NCI-H526 treated with DMSO at 0.1 percent for 48 hours (cell line): ENCODE results near the gene ZDHHC1.
"Not testable (repeated sequence)": the region's sequence is repeated elsewhere in the genome, so short reads cannot be mapped to it uniquely, and the experiment has no call there.

Experiments
- DNase-seq: peaks from one replicate; lab custom pipeline; 2025; lab: John Stamatoyannopoulos, UW

Gene ZDHHC1

GRCh38 chr16:67394155-67395104 lies 21.8 kb downstream of the ZDHHC1 start:
- no peak for DNase-seq

GRCh38 chr16:67393788-67394154 lies 22.5 kb downstream of the ZDHHC1 start:
- no peak for DNase-seq

- peak; percentile 22 for DNase-seq
These were observed 23.0 kb downstream of the ZDHHC1 start, which contains the start of gene TPPP3 for GRCh38 chr16:67393111-67393787. Gene TPPP3, minus strand, starts transcription at chr16:67393498. Its CDS starts 2,387 bp downstream, at chr16:67391111.

GRCh38 chr16:67392301-67393059 lies 23.8 kb downstream of the ZDHHC1 start:
- DNase-seq = no peak

GRCh38 chr16:67391424-67392300 lies 24.6 kb downstream of the ZDHHC1 start:
- DNase-seq = no peak

GRCh38 chr16:67390816-67391423 lies 25.4 kb downstream of the ZDHHC1 start:
- DNase-seq = no peak

DNA sequence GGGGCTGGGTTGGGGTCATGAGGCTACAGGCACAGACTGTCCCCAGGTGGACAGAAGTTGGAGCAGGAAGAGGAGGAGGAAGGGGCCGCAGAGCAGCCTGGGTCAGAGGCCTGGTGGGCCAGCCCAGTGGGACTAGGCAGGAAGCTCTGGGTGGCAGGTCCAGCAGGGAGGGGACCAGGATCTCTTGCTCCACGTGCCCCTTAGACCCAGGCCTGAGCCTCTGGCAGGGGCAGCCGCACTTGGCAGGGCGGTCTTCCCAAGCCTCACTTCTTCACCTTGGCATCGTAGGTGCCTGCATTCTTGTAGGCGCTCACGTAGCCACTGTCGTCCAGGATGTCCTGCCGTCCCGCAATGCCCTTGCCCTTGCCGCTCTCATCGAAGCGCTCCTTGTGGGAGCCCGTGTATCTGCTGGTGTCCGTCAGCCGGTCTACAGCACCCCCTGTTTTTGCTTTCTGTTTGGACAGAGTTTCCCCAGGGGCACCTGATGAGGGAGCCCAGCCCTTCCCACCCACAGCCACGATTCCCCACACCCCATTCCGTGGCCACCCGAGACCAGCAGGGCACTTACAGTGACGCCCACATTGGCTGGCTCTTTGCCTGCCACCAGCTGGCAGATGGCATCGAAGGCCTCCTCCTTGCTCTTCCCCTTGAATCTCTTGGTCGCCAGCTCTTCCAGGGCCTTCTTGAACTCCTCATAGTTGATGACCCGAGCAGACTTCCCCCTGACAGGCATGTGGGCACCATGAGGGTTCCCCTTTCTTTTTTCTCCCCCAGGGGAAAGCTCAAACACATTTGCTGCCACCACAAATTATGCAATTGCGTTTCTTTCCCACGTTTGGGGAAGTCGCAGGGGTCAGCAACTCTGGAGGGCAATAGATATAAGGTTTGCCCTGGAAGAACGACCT lies 26.1 kb downstream of the ZDHHC1 start:
- DNase-seq = no peak

- no peak for DNase-seq
These were observed 27.7 kb downstream of the ZDHHC1 start for GRCh38 chr16:67388591-67388990.

DNA sequence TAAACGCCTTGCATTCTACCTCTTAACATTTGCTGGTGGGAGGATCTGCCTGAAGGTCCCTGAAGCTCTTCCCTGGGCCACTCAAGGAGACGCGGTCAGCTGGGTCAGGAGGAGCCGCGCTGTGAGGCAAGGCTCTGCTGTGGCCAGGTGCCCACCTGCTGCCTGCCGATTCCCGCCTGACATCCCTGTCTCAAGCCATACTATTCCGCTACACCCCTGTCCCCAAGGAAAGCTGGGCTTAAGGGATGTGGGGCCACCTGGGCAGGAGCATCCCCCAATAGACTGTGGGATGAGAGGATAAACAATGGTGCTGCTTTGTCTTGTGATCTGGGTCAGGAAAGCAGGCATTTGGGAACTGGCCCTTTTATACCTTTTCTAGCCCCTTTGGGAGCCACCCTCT lies 28.1 kb downstream of the ZDHHC1 start:
- no peak for DNase-seq

- no peak for DNase-seq
These were observed 28.7 kb downstream of the ZDHHC1 start for GRCh38 chr16:67387479-67388079.

- DNase-seq = no peak
These were observed 29.3 kb downstream of the ZDHHC1 start for GRCh38 chr16:67386861-67387455.

- no peak for DNase-seq
These were observed 31.3 kb downstream of the ZDHHC1 start for GRCh38 chr16:67384778-67385510.

GRCh38 chr16:67383284-67383683 lies 33.0 kb downstream of the ZDHHC1 start:
- DNase-seq = no peak

GRCh38 chr16:67378642-67379041 lies 37.6 kb downstream of the ZDHHC1 start:
- DNase-seq = no peak

DNA sequence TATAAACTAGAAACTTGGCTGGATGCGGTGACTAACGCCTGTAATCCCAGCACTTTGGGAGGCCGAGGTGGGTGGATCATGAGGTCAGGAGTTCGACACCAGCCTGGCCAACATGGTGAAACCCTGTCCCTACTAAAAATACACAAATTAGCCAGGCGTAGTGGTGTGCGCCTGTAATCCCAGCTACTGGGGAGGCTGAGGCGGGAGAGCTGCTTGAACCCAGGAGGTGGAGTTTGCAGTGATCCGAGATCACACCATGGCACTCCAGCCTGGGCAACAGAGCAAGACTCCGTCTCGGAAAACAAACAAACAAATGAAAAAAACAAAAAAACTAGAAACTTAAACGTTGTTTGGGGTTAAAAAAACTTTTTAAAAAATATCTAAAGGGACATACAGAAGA lies 40.3 kb downstream of the ZDHHC1 start:
- not testable (repeated sequence) for DNase-seq

- DNase-seq = peak; percentile 11
These were observed 43.6 kb downstream of the ZDHHC1 start for GRCh38 chr16:67372664-67373063.

- DNase-seq = no peak
These were observed 45.6 kb downstream of the ZDHHC1 start for GRCh38 chr16:67370661-67371060.

DNA sequence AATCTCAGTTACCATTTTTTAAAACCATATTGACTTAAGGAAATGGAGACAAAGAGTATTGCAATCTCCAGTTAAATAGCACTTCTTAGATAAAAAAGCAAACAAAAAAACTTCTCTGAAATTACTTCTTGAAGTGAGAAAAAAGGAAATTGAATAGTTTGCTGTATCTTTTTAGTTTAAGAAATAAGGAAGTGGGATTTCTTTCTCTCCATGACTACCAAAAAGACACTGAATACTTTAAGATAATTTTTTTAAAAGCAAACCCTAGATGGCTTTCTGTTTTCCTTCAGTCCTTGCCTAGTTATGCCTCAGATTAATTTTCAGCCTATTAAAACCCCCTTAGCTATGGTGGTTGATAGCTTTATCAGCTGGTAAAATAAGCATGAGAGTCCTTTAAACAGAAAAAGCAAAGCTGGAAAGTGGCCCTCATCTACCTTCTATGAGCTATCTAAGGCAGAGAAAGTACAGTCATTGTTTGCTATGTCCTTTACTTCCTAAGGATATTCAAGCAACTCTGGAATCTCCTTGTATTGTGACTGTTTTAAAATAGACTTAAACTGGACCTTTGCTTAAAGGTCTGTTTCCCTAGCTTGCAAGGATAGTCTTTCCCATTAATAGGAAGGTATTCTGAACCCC lies 51.6 kb downstream of the ZDHHC1 start:
- DNase-seq = no peak
